ENCODE results near the gene SHC4.

Gene SHC4

DNA sequence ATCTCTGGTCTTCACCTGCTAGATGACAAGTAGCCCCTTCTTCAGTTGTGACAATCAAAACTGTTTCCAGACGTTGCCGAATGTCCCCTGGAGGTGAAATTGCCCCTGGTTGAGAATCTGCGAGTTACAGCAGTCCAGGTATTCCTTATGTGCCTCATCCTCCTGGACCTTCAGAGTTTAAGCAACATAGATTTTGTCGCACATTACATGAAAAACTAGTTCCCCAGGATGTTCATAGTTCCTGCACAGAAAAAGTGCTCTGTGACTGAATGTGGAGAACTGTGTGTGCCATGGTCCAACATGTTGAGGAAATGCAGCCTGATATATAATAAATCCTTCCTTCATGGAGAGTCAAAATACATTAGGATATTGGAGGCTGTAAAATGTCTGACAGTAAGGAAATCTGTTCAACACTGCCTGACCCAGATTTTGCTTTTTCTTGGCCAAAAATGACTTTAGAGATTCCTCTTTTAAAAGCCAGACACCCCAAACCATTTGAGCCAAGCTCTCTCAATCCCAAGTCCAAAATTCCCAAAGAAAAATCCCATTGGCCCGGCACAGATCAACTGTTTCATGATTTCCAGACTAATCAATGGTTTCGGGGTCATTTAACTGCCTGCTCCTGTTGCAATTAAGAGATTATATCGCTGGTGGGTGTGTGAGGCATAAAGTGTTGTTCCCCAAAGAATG is 20.4 kb upstream of the SHC4 start:
- DNase-seq (ENCODE audit: low read depth), result no peak
- TF ChIP-seq POLR2A (IDR thresholded peaks at IDR 0.05; ENCODE audit: extremely low read depth, insufficient read length) (no peak), MYC (IDR thresholded peaks at IDR 0.05; ENCODE audit: low read depth, low read length) (no peak)
- TF ChIP-seq, protein P1, sequence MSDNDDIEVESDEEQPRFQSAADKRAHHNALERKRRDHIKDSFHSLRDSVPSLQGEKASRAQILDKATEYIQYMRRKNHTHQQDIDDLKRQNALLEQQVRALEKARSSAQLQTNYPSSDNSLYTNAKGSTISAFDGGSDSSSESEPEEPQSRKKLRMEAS (IDR thresholded peaks at IDR 0.05; ENCODE audit: low read depth, low read length), result no peak
- no peak overlapping the region for H3K4me3 ChIP-seq (ENCODE audit: low read depth, low read length)

- no peak overlapping the region for H3K4me3 ChIP-seq (ENCODE audit: low read depth, low read length)
- DNase-seq (ENCODE audit: low read depth), result no peak
- TF ChIP-seq MYC (IDR thresholded peaks at IDR 0.05; ENCODE audit: low read depth, low read length) (no peak), POLR2A (IDR thresholded peaks at IDR 0.05; ENCODE audit: extremely low read depth, insufficient read length) (no peak), CTCF (IDR thresholded peaks at IDR 0.05; ENCODE audit: low read depth, low read length) (no peak)
- TF ChIP-seq, protein P1 (IDR thresholded peaks at IDR 0.05; ENCODE audit: low read depth, low read length), result no peak
These were observed 19.6 kb upstream of the SHC4 start for GRCh38 chr15:48983300-48983699.

DNA sequence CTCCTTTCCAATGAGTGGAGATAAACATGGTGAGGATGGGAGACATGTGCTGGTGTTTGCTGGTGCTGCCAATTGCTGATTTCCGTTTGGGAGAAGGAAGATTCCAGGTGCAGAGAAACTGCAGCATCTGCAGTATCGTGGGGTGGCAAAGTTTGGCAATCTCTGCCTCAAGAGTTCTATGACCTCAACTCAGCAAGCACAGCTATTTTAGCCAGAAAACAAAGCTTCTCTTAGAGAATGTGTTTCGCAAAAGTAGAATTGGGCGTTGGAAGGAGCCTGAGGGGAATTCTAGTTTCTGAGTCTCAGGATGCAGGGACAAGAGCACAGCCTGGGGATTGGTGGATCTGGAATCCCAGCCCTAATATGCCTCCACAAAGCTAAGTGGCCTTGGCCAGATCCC is 18.2 kb upstream of the SHC4 start:
- no peak overlapping the region for H3K4me3 ChIP-seq (ENCODE audit: low read depth, low read length)
- DNase-seq (ENCODE audit: low read depth), result no peak
- TF ChIP-seq, protein P1 (IDR thresholded peaks at IDR 0.05; ENCODE audit: low read depth, low read length), result no peak
- TF ChIP-seq CTCF (IDR thresholded peaks at IDR 0.05; ENCODE audit: low read depth, low read length) (no peak), MYC (IDR thresholded peaks at IDR 0.05; ENCODE audit: low read depth, low read length) (no peak), POLR2A (IDR thresholded peaks at IDR 0.05; ENCODE audit: extremely low read depth, insufficient read length) (no peak)

DNA sequence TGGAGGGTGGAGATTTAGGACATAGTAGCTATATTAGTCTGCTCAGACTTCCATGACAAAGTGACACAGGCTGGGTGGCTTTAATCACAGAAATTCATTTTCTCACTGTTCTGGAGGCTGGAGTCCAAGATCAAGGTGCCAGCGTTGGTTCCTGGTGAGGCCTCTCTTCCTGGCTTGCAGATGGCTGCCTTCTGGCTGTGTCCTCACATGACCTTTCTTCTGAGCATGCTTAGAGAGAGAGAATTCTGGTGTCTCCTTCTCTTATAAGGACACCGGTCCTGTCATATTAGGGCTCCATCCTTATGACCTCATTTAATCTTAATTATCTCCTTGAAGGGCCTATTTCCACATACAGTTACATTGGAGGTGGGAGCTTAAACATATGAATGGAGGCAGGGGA is 14.9 kb upstream of the SHC4 start:
- H3K4me3 ChIP-seq (ENCODE audit: low read depth, low read length), result no peak overlapping the region
- TF ChIP-seq POLR2A (IDR thresholded peaks at IDR 0.05; ENCODE audit: extremely low read depth, insufficient read length) (no peak), CTCF (IDR thresholded peaks at IDR 0.05; ENCODE audit: low read depth, low read length) (no peak), MYC (IDR thresholded peaks at IDR 0.05; ENCODE audit: low read depth, low read length) (no peak)
- TF ChIP-seq, protein P1 (IDR thresholded peaks at IDR 0.05; ENCODE audit: low read depth, low read length), result no peak
- no peak for DNase-seq (ENCODE audit: low read depth)

DNA sequence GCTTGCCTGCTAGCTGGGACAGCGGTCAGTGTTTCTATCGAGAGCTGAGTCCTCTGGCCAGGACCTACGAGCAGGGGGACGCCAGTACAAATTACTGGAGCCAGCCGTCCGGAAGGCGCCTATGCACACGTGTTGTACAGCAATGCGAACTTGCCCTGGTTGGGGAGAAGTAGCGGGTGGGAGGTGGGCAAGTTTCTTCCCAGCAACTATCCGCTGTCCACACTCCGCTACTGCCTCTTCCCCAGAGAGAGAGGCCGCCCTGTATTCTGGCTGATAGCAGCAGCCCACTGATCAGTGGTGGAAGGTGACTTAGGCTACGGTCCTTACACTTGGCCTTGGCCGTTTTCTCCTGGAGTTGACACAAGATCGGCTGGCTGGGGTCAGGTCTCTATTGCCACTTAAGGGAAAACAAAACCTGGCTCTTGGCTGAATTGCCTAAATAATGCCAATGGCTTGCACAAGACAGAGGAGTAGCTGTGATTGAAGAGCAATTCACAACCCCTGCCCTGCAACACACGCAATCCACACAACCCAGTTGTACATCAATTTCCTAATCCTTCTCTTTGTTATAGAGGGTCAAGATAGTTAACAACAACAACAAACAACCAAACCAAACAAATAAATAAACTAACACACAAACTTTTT is 12.8 kb upstream of the SHC4 start:
- TF ChIP-seq, protein P1 (IDR thresholded peaks at IDR 0.05; ENCODE audit: low read depth, low read length), result no peak
- TF ChIP-seq CTCF (IDR thresholded peaks at IDR 0.05; ENCODE audit: low read depth, low read length), result no peak
- no peak for TF ChIP-seq POLR2A (IDR thresholded peaks at IDR 0.05; ENCODE audit: extremely low read depth, insufficient read length)
- no peak for TF ChIP-seq MYC (IDR thresholded peaks at IDR 0.05; ENCODE audit: low read depth, low read length)
- no peak for DNase-seq (ENCODE audit: low read depth)
- no peak overlapping the region for H3K4me3 ChIP-seq (ENCODE audit: low read depth, low read length)
